Esophagus squamous epithelium (tissue), 4 donors: ENCODE data around the gene PROCA1.

Experiments
- POLR2A ChIP-seq, 4 donors: fragments of 450-650 bp; IDR thresholded peaks; one replicate each; pipeline ENCODE4 v1.6.1; 2017; ENCODE audit warnings: antibody characterized with exemption in 4 of 4, mild to moderate bottlenecking in 4 of 4, moderate library complexity in 3 of 4
- TF ChIP-seq, protein P1 (sequence below), 6 experiments: fragments of 450-650 bp in 4 of 6; fragments of 200-600 bp in 2 of 6; sonication (generic) in 2 of 6; IDR thresholded peaks; one replicate each; pipeline ENCODE4 v1.5.1; 2016 to 2019; ENCODE audit warnings: antibody characterized with exemption in 6 of 6, mild to moderate bottlenecking in 4 of 6, moderate library complexity in 4 of 6

DNA sequence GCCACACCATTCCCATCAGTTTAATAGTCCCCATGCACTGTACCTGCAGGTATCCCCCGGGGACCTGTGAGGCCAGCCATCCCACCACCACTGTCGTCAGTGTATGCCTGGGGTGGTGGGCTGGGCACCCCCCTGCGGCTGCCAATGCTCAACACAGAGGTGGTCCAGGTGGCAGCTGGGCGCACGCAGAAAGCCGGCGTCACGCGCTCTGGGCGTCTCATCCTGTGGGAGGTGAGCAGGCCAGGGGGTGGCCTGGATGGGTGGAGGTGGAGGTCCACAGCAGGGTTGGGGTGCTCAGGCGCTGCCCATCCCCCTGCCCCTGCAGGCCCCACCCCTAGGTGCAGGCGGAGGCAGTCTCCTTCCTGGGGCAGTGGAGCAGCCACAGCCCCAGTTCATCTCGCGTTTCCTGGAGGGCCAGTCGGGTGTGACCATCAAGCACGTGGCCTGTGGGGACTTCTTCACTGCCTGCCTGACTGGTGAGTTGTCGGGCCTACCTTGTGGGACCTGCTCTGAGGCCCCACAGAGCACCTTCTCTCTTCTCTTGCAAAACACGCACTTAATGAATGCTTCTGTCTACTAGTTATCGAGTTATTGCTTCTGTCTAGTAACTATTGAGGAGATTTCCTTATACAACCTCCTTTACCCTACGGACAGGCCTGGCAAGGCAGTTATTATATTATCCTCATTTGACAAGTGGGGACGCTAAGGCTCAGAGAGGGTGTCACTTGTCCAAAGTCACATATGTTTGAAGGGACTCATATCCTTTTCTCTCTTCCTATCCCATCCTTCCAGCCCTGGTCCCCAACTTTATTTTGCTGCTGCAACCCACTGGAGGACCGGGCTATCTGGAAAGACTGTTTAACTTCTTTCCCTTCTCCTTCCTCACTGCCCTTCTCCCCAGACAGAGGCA is 26.3 kb upstream of the PROCA1 start:
- TF ChIP-seq, protein P1, sequence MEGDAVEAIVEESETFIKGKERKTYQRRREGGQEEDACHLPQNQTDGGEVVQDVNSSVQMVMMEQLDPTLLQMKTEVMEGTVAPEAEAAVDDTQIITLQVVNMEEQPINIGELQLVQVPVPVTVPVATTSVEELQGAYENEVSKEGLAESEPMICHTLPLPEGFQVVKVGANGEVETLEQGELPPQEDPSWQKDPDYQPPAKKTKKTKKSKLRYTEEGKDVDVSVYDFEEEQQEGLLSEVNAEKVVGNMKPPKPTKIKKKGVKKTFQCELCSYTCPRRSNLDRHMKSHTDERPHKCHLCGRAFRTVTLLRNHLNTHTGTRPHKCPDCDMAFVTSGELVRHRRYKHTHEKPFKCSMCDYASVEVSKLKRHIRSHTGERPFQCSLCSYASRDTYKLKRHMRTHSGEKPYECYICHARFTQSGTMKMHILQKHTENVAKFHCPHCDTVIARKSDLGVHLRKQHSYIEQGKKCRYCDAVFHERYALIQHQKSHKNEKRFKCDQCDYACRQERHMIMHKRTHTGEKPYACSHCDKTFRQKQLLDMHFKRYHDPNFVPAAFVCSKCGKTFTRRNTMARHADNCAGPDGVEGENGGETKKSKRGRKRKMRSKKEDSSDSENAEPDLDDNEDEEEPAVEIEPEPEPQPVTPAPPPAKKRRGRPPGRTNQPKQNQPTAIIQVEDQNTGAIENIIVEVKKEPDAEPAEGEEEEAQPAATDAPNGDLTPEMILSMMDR (IDR thresholded peaks at IDR 0.05): no peak
- TF ChIP-seq POLR2A (IDR thresholded peaks at IDR 0.05): no peak
